Vagina (tissue), 2 donors: ENCODE data around the gene PPFIBP1. TPM values are rescaled to one million over a fixed set of nuclear protein-coding genes. Genes with fewer than 3 reads are reported as not detected.
"Not testable (repeated sequence)": the region's sequence is repeated elsewhere in the genome, so short reads cannot be mapped to it uniquely, and the experiment has no call there.

ENCODE experiments used
- DNase-seq, 2 donors: peaks; one replicate each; pipeline ENCODE4 v3.0.0-alpha.2; 2017; ENCODE audit errors: extremely low spot score in 2 of 2
- H3K27ac ChIP-seq: fragments of 200-600 bp; sonication (generic); one replicate; pipeline ENCODE4 v1.5.1; 2019
- H3K27me3 ChIP-seq: fragments of 200-600 bp; sonication (generic); one replicate; pipeline ENCODE4 v1.5.1; 2019
- H3K36me3 ChIP-seq, 2 donors: fragments of 200-600 bp; sonication (generic); one replicate each; pipeline ENCODE4 v1.5.1; 2017 to 2019
- H3K4me1 ChIP-seq: fragments of 200-600 bp; sonication (generic); one replicate; pipeline ENCODE4 v1.5.1; 2019
- H3K4me3 ChIP-seq, 2 donors: fragments of 200-600 bp; sonication (generic); 1 replicate in 1 of 2; 2 replicates in 1 of 2; pipeline ENCODE4 v1.5.1; 2016 to 2019
- H3K9me3 ChIP-seq: fragments of 200-600 bp; sonication (generic); one replicate; pipeline ENCODE4 v1.5.1; 2019
- CTCF ChIP-seq, 3 experiments: fragments of 450-650 bp in 2 of 3; fragments of 200-600 bp in 1 of 3; sonication (generic) in 1 of 3; IDR thresholded peaks; one replicate each; pipeline ENCODE4 v1.5.1; 2017 to 2019; ENCODE audit warnings: antibody characterized with exemption in 3 of 3, mild to moderate bottlenecking in 2 of 3, moderate library complexity in 2 of 3
- POLR2A ChIP-seq, 2 donors: fragments of 450-650 bp; IDR thresholded peaks; one replicate each; pipeline ENCODE4 v1.6.1; 2017; ENCODE audit warnings: antibody characterized with exemption in 2 of 2, mild to moderate bottlenecking in 2 of 2, moderate library complexity in 2 of 2
- POLR2AphosphoS5 ChIP-seq, 2 donors: sonication (generic); formaldehyde crosslinking; IDR thresholded peaks; one replicate each; pipeline ENCODE4 v1.9.0; 2017; ENCODE audit warnings: antibody characterized with exemption in 2 of 2, mild to moderate bottlenecking in 2 of 2, low read depth in 1 of 2; ENCODE audit not compliant: insufficient read depth in 1 of 2
- intact Hi-C: fragments of 100-400 bp; cut with DNase I; formaldehyde crosslinking; loops from one replicate; pipeline ENCODE4 v1.15.1; 2023
- total RNA-seq: library from RNA; depleted of rRNA; stranded (reverse); fragments of >200 nt; gene quantifications from one replicate; pipeline ENCODE4 v1.2.3, GENCODE V29; 2016

The PPFIBP1 gene
- total RNA-seq, 1 donor from 2014 or later, result 101 TPM

GRCh38 chr12:27631365-27631764 is 107.4 kb downstream of the PPFIBP1 start:
- intact Hi-C loops, result no loop called here
- Histone ChIP-seq H3K27me3 (no peaks in the 10 kb centered on the region), H3K36me3 (no peaks in the 10 kb centered on the region), H3K27ac (no peak overlapping the region), H3K9me3 (no peaks in the 10 kb centered on the region), H3K4me3 (no peak overlapping the region), H3K4me1 (peaks cover 20% of the 10 kb centered on the region)
- TF ChIP-seq CTCF (IDR thresholded peaks at IDR 0.05), result no peak
- TF ChIP-seq POLR2AphosphoS5 (IDR thresholded peaks at IDR 0.05; ENCODE audit: insufficient read depth in 1 of 2, low read depth in 1 of 2), result no peak
- TF ChIP-seq POLR2A (IDR thresholded peaks at IDR 0.05), result no peak
- no peak for DNase-seq

DNA sequence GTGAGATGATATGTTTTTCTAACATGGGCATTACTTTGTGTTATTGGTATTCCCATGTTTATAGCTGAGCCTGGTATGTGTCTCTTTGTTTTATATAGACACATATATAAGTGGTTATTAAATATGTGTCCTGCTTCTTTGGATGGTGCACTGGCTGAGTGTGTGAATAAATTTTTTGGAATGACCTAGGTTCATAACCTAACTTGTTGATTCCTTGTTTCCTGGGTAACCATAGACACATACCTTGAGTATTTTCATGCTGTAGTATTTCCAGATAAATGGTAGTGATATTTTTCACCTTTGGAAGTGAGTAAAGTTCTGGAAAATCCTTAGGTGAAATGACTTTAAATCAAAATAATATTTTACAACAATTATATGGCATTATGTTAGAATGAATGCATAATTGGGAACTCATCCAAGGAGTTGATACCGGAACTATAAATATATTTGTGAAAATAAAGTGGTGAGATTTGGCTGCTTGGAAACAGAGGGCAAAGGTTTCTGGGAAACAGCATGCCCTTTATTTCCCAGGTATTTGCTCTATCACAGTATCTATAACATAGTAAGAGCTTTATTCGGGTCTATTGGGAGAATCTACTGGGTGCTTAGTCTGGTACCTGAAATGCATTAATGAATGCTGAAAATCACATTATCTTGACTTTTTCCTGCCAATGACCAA is 107.9 kb downstream of the PPFIBP1 start:
- peaks cover 14% of the 10 kb centered on the region for H3K4me1 ChIP-seq
- no peaks in the 10 kb centered on the region for H3K36me3 ChIP-seq
- intact Hi-C loops, result no loop called here
- no peak overlapping the region for H3K27ac ChIP-seq
- no peaks in the 10 kb centered on the region for H3K27me3 ChIP-seq
- no peaks in the 10 kb centered on the region for H3K9me3 ChIP-seq
- TF ChIP-seq POLR2A (IDR thresholded peaks at IDR 0.05) (no peak), CTCF (IDR thresholded peaks at IDR 0.05) (no peak), POLR2AphosphoS5 (IDR thresholded peaks at IDR 0.05; ENCODE audit: insufficient read depth in 1 of 2, low read depth in 1 of 2) (no peak)
- H3K4me3 ChIP-seq, result no peak overlapping the region
- no peak for DNase-seq

- intact Hi-C loops, result loop anchor here (5.0 kb wide), 1 partner anchor 198 kb away; no protein-coding TSS in a partner anchor
- H3K9me3 ChIP-seq, result no peaks in the 10 kb centered on the region
- H3K27me3 ChIP-seq, result no peaks in the 10 kb centered on the region
- no peak overlapping the region for H3K4me3 ChIP-seq
- DNase-seq, result no peak
- no peak overlapping the region for H3K27ac ChIP-seq
- no peaks in the 10 kb centered on the region for H3K36me3 ChIP-seq
- H3K4me1 ChIP-seq, result no peaks in the 10 kb centered on the region
- TF ChIP-seq POLR2A (IDR thresholded peaks at IDR 0.05) (no peak), CTCF (IDR thresholded peaks at IDR 0.05) (peak; percentile 52 to 63 (median 54)), POLR2AphosphoS5 (IDR thresholded peaks at IDR 0.05; ENCODE audit: insufficient read depth in 1 of 2, low read depth in 1 of 2) (peak in 1 of 2 donors; percentile 49)
These were observed 111.5 kb downstream of the PPFIBP1 start for GRCh38 chr12:27635349-27635972.

- H3K27ac ChIP-seq, H3K27me3 ChIP-seq, H3K9me3 ChIP-seq, H3K4me3 ChIP-seq, DNase-seq, H3K4me1 ChIP-seq, H3K36me3 ChIP-seq: not testable (repeated sequence)
- intact Hi-C loops, result loop anchor here (5.0 kb wide), 1 partner anchor 199 kb away; no protein-coding TSS in a partner anchor
These were observed 112.6 kb downstream of the PPFIBP1 start for GRCh38 chr12:27636569-27636968.

GRCh38 chr12:27637524-27637923 is 113.5 kb downstream of the PPFIBP1 start:
- intact Hi-C loops, result loop anchor here (5.0 kb wide), 1 partner anchor 200 kb away; no protein-coding TSS in a partner anchor
- TF ChIP-seq POLR2AphosphoS5 (IDR thresholded peaks at IDR 0.05; ENCODE audit: insufficient read depth in 1 of 2, low read depth in 1 of 2) (no peak), POLR2A (IDR thresholded peaks at IDR 0.05) (no peak), CTCF (IDR thresholded peaks at IDR 0.05) (no peak)
- no peak for DNase-seq
- Histone ChIP-seq H3K27ac (no peak overlapping the region), H3K4me1 (no peaks in the 10 kb centered on the region), H3K36me3 (no peaks in the 10 kb centered on the region), H3K4me3 (no peak overlapping the region), H3K27me3 (no peaks in the 10 kb centered on the region), H3K9me3 (no peaks in the 10 kb centered on the region)
